Heart left ventricle (tissue), 16 donors: Measurements from ENCODE around the gene OCSTAMP. TPM values are rescaled to one million over a fixed set of nuclear protein-coding genes. Genes with fewer than 3 reads are reported as not detected.

ENCODE experiments used
- ATAC-seq, 4 donors: fragments of 200-7000 bp; cut with Tn5 transposase; one replicate each; pipeline ENCODE4 v1.9.1; 2020 to 2022; ENCODE audit warnings: moderate library complexity in 4 of 4, mild to moderate bottlenecking in 3 of 4, moderate number of reproducible peaks in 1 of 4
- DNase-seq, 5 donors: peaks; one replicate each; pipeline ENCODE4 v3.0.0-alpha.2; 2020
- H3K27ac ChIP-seq, 12 donors: fragments of 200-600 bp; sonication (generic) in 4 of 12; one replicate each; pipeline versions ENCODE4 v1.5.0 to v1.8.0; 2016 to 2022; ENCODE audit warnings: mild to moderate bottlenecking in 2 of 12
- H3K27me3 ChIP-seq, 9 donors: fragments of 200-600 bp; sonication (generic) in 2 of 9; one replicate each; pipeline versions ENCODE4 v1.5.1 to v1.8.0; 2016 to 2022; ENCODE audit warnings: mild to moderate bottlenecking in 3 of 9
- H3K36me3 ChIP-seq, 9 donors: fragments of 200-600 bp; sonication (generic) in 2 of 9; one replicate each; pipeline versions ENCODE4 v1.5.0 to v1.8.0; 2018 to 2022; ENCODE audit warnings: mild to moderate bottlenecking in 2 of 9
- H3K4me1 ChIP-seq, 12 donors: fragments of 200-600 bp; sonication (generic) in 4 of 12; one replicate each; pipeline versions ENCODE4 v1.5.0 to v1.8.0; 2016 to 2022; ENCODE audit warnings: mild to moderate bottlenecking in 3 of 12
- H3K4me3 ChIP-seq, 12 donors: fragments of 200-600 bp; sonication (generic) in 4 of 12; one replicate each; pipeline versions ENCODE4 v1.5.0 to v1.8.0; 2017 to 2022; ENCODE audit warnings: mild to moderate bottlenecking in 9 of 12, moderate library complexity in 4 of 12
- H3K9me3 ChIP-seq, 12 donors: fragments of 200-600 bp; sonication (generic) in 4 of 12; one replicate each; pipeline versions ENCODE4 v1.5.0 to v1.8.0; 2016 to 2022; ENCODE audit warnings: mild to moderate bottlenecking in 1 of 12
- CTCF ChIP-seq, 12 donors: fragments of 200-600 bp; sonication (generic) in 4 of 12; IDR thresholded peaks; one replicate each; pipeline versions ENCODE4 v1.5.0 to v1.8.0; 2018 to 2022; ENCODE audit warnings: antibody characterized with exemption in 12 of 12, mild to moderate bottlenecking in 5 of 12
- POLR2A ChIP-seq, 2 donors: fragments of 450-650 bp; IDR thresholded peaks; one replicate each; pipeline ENCODE4 v1.6.1; 2017; ENCODE audit warnings: antibody characterized with exemption in 2 of 2, mild to moderate bottlenecking in 2 of 2, moderate library complexity in 2 of 2
- WGBS, 4 donors: extraction: QIAGEN DNeasy Blood & Tissue Kit in 2 of 4; methylation state at CpG; one replicate each; pipeline versions ENCODE4 v1.1.5 to v1.1.7; 2013 to 2018; 5-methylcytosine and 5-hydroxymethylcytosine counted together
- intact Hi-C, 10 donors: fragments of 100-400 bp; cut with DNase I; formaldehyde crosslinking; loops; one replicate each; pipeline versions ENCODE4 v1.11.1 to v1.14.2; 2022
- polyA plus RNA-seq, 2 donors: library from polyadenylated mRNA; stranded (reverse); fragments of 200-250 nt; gene quantifications; one replicate each; pipeline ENCODE4 v1.2.3, GENCODE V29; 2013
- total RNA-seq, 9 donors: library from RNA; depleted of rRNA in 2 of 9; stranded (reverse); fragments of >200 nt in 2 of 9; fragmentation: NEBNext Ultra II Directional in 3 of 9; extraction: Animal tissue kit (Norgen Biotek cat#: 25700) in 3 of 9; gene quantifications; one replicate each; pipeline versions ENCODE4 v1.1.0 to v1.2.4, GENCODE V29; 2016 to 2023
- donor health status: ischemic (EF 13 %, LVEDD 7.1; RV severe dilation, severe dysfunction).
- donor health status: healthy with polysubstance abuse.
- donor health status: DM: no; HTN: yes; CAD: no.
- donor health status: DM: no; HTN: no; CAD: no.
- donor health status: ischemic (EF 25% LVEDD 6.9; RV normal size, moderate dysfunction).
- donor health status: ischemic (EF 25% LVEDD 5.7; RV mildly dilated, moderate dysfunction).
- donor health status: healthy.
- donor health status: DM: yes; HTN: yes; CAD: no.
- donor health status: ischemic (EF 35%, LVEDD 5.7; RV mildly dilated, moderate dysfunction).
- donor health status: nonischemic (EF 11% LVEDD 7.7; RV severe dilation, severe dysfunction).
- donor health status: DM: yes; HTN: yes; CAD: no.
- donor health status: PGD.
- donor health status: ischemic (EF 29% LVEDD 5.4; RV normal size, mild dysfunction).
- donor health status: nonischemic (EF 23%, LVEDD 6.1; RV moderate dilation, normal function).

The OCSTAMP gene
- total and polyA plus RNA-seq, 11 donors = not detected

- no peak for DNase-seq
- WGBS, 4 donors = 77 to 83% (median 80%) methylated on average over 2 of the region's 2 CpGs
- Histone ChIP-seq H3K36me3 (no peaks in the 10 kb centered on the region), H3K4me1 (no peaks in the 10 kb centered on the region), H3K4me3 (no peak overlapping the region), H3K27me3 (peaks cover 0 to 55% (median 3%) of the 10 kb centered on the region in 9 donors), H3K9me3 (no peaks in the 10 kb centered on the region), H3K27ac (no peak overlapping the region)
- intact Hi-C loops = no loop called here
- no peak for ATAC-seq
- TF ChIP-seq CTCF (IDR thresholded peaks at IDR 0.05) = no peak
- TF ChIP-seq POLR2A (IDR thresholded peaks at IDR 0.05) = no peak
Observed at GRCh38 chr20:46539113-46539512, 11.3 kb downstream of the OCSTAMP start.

GRCh38 chr20:46530640-46531039 lies 19.8 kb downstream of the OCSTAMP start:
- no peaks in the 10 kb centered on the region for H3K9me3 ChIP-seq
- WGBS, 4 donors = 62 to 70% (median 68%) methylated on average over 4 of the region's 4 CpGs
- H3K27me3 ChIP-seq = peaks cover 0 to 35% (median 0%) of the 10 kb centered on the region in 9 donors

GRCh38 chr20:46523696-46524328 lies 26.6 kb downstream of the OCSTAMP start:
- no peaks in the 10 kb centered on the region for H3K4me1 ChIP-seq
- TF ChIP-seq POLR2A (IDR thresholded peaks at IDR 0.05) (no peak), CTCF (IDR thresholded peaks at IDR 0.05) (no peak)
- peaks cover 0 to 27% (median 0%) of the 10 kb centered on the region in 9 donors for H3K27me3 ChIP-seq
- H3K9me3 ChIP-seq = no peaks in the 10 kb centered on the region
- no peak overlapping the region for H3K27ac ChIP-seq
- intact Hi-C loops = loop anchor here in 4 of 10 donors (2.0 to 5.0 kb wide), 2 partner anchors 157 to 158 kb away; no protein-coding TSS in a partner anchor
- WGBS, 4 donors = 50 to 52% (median 50%) methylated on average over 2 of the region's 2 CpGs
- H3K4me3 ChIP-seq = no peak overlapping the region
- H3K36me3 ChIP-seq = no peaks in the 10 kb centered on the region
- DNase-seq (no peak), ATAC-seq (no peak)

More at GRCh38 chr20:46530640-46531039, 19.8 kb downstream of the OCSTAMP start:
- no peaks in the 10 kb centered on the region for H3K36me3 ChIP-seq
- TF ChIP-seq CTCF (IDR thresholded peaks at IDR 0.05) (no peak), POLR2A (IDR thresholded peaks at IDR 0.05) (no peak)
- no peak overlapping the region for H3K4me3 ChIP-seq
- no peak overlapping the region for H3K27ac ChIP-seq
- ATAC-seq = no peak
- intact Hi-C loops = no loop called here
- DNase-seq = no peak
- H3K4me1 ChIP-seq = no peaks in the 10 kb centered on the region

- peaks cover 0 to 24% (median 0%) of the 10 kb centered on the region in 9 donors for H3K27me3 ChIP-seq
- 46 to 58% (median 48%) methylated on average over 5 of the region's 5 CpGs for WGBS, 4 donors
- intact Hi-C loops = loop anchor here in 4 of 10 donors (2.0 to 5.0 kb wide), 2 partner anchors 158 to 159 kb away; no protein-coding TSS in a partner anchor
- no peak for TF ChIP-seq CTCF (IDR thresholded peaks at IDR 0.05)
- no peak for TF ChIP-seq POLR2A (IDR thresholded peaks at IDR 0.05)
- DNase-seq = no peak
- no peak for ATAC-seq
- no peak overlapping the region for H3K4me3 ChIP-seq
- H3K27ac ChIP-seq = no peak overlapping the region
- H3K4me1 ChIP-seq = no peaks in the 10 kb centered on the region
- no peaks in the 10 kb centered on the region for H3K36me3 ChIP-seq
- no peaks in the 10 kb centered on the region for H3K9me3 ChIP-seq
Observed at GRCh38 chr20:46523108-46523507, 27.3 kb downstream of the OCSTAMP start.
